Activated CD8-positive, alpha-beta T cell treated with anti-CD3 and anti-CD28 coated beads, Interleukin-2, amount 10 ng/mL, durations not matched to agents 7 days and 5 days (primary cell): ENCODE measurements around the gene PTPN2. TPM values are rescaled to one million over a fixed set of nuclear protein-coding genes. Genes with fewer than 3 reads are reported as not detected.
"Not testable (repeated sequence)": the region's sequence is repeated elsewhere in the genome, so short reads cannot be mapped to it uniquely, and the experiment has no call there.

Experiments
- ATAC-seq: fragments of 150-1000 bp; cut with Tn5 transposase; one replicate; pipeline ENCODE4 v1.10.0; 2021; ENCODE audit warnings: moderate library complexity
- CTCF ChIA-PET: fragments of 350-600 bp; sonication (Branson Sonifier 250); formaldehyde crosslinking; loops from one replicate; lab custom pipeline; 2021; ENCODE audit warnings: antibody characterized with exemption; lab: Charles Lee
- POLR2A ChIA-PET: fragments of 350-600 bp; sonication (Branson Sonifier 250); formaldehyde crosslinking; loops from one replicate; lab custom pipeline; 2021; ENCODE audit warnings: antibody characterized with exemption; lab: Charles Lee
- DNase-seq: peaks from one replicate; pipeline ENCODE4 v3.0.0-alpha.2; 2020
- H3K27ac Mint-ChIP-seq: one replicate; pipeline ENCODE4 v1.8.0; 2021; ENCODE audit warnings: mild to moderate bottlenecking, mixed read lengths
- H3K27me3 Mint-ChIP-seq: one replicate; pipeline ENCODE4 v1.8.0; 2021; ENCODE audit warnings: low read depth, mixed read lengths
- H3K36me3 Mint-ChIP-seq: one replicate; pipeline ENCODE4 v1.8.0; 2021; ENCODE audit warnings: low read depth, mixed read lengths
- H3K4me1 Mint-ChIP-seq: one replicate; pipeline ENCODE4 v1.8.0; 2021; ENCODE audit warnings: low read depth, mixed read lengths
- H3K4me3 Mint-ChIP-seq: one replicate; pipeline ENCODE4 v1.8.0; 2021; ENCODE audit warnings: mild to moderate bottlenecking, mixed read lengths
- H3K9me3 Mint-ChIP-seq: one replicate; pipeline ENCODE4 v1.8.0; 2022; ENCODE audit warnings: mixed read lengths; ENCODE audit not compliant: insufficient read depth
- total RNA-seq, 2 experiments: library from RNA; stranded (reverse); gene quantifications; one replicate each; pipeline ENCODE4 v1.2.3, GENCODE V29; 2021

PTPN2 gene
- total RNA-seq, 2 experiments from 2014 or later, result 52.9 to 53.6 TPM

DNA sequence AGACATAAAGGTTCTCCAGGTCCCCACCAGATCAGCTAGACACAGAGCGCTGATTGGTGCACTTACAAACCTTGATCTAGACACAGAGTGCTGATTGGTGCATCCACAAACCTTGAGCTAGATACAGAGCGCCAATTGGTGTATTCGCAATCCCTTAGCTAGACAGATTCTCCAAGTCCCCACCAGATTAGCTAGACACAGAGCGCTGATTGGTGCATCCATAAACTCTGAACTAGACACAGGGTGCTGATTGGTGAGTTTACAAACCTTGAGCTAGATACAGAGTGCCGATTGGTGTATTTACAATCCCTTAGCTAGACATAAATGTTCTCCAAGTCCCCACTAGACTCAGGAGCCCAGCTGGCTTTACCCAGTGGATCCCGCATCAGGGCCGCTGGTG, 107.6 kb downstream of the PTPN2 start:
- ChIA-PET CTCF (interaction anchor here (0.8 to 2.4 kb wide), 5 partner anchors 26 to 117 kb away, joined by 3 to 10 read pairs (median 4); no protein-coding TSS in a partner anchor), POLR2A (interaction anchor here (0.6 to 2.7 kb wide), 14 partner anchors 11 to 400 kb away, joined by 3 to 21 read pairs (median 6); partner anchors contain the start of genes CEP76, PSMG2 and PTPN2)
- not testable (repeated sequence) for H3K27me3 Mint-ChIP-seq, H3K9me3 Mint-ChIP-seq, DNase-seq, H3K36me3 Mint-ChIP-seq, ATAC-seq
- Mint-ChIP-seq H3K4me3 (peak overlapping the region; percentile 85), H3K4me1 (peaks cover 13% of the 10 kb centered on the region), H3K27ac (peak overlapping the region; percentile 92)

DNA sequence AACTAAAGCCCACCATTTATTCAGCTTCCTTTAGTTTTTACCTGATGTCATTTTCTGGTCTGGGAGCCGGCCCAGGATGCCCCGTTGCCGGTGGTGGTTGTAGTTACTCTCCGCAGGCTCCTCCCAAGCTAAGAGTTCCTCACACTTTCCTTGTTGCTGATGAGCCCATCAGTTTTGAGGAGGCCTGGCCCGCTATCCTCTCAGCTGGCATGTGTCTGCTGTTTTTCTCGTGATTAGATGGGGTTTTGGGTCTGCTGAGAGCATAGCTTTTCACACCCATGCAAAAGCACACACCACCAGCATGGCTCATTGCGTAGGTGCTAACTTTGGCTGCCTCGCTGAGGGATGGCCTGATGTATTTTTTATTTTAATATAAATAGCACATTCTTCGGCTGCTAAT, 109.1 kb downstream of the PTPN2 start:
- ChIA-PET POLR2A (interaction anchor here (0.8 to 2.7 kb wide), 14 partner anchors 8 to 146 kb away, joined by 3 to 21 read pairs (median 6); partner anchors contain the start of genes CEP76, PSMG2 and PTPN2), CTCF (interaction anchor here (1.0 to 2.4 kb wide), 2 partner anchors 31 to 65 kb away, joined by 3 to 10 read pairs; no protein-coding TSS in a partner anchor)
- ATAC-seq, result peak; percentile 37
- Mint-ChIP-seq H3K27ac (peak overlapping the region; percentile 92), H3K4me3 (peak overlapping the region; percentile 85), H3K27me3 (no peaks in the 10 kb centered on the region), H3K9me3 (peaks cover 3% of the 10 kb centered on the region), H3K36me3 (peaks cover 7% of the 10 kb centered on the region), H3K4me1 (peaks cover 13% of the 10 kb centered on the region)
- DNase-seq, result no peak

DNA sequence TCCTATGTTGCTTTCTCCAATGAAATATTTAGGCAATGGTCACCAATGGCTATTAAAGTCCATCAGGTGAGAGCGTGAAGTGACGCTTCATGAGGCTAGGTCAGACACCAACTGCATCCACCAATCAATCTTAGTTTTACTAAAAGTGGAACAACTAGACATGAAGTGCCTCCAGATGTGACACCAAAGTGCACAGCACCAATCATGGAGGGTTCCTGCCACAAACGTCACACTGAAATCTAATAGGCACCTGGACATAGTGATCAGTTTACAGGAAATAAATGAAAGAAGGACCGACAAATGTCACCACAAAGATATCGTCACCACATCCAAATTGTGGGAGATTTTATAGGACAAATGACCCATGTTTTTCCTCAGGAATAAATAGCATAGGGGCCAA, 110.7 kb downstream of the PTPN2 start:
- DNase-seq (no peak), ATAC-seq (no peak)
- no peak overlapping the region for H3K27ac Mint-ChIP-seq
- H3K36me3 Mint-ChIP-seq, result peaks cover 7% of the 10 kb centered on the region
- peaks cover 13% of the 10 kb centered on the region for H3K4me1 Mint-ChIP-seq
- no peak overlapping the region for H3K4me3 Mint-ChIP-seq
- ChIA-PET CTCF (no interaction called here), POLR2A (no interaction called here)
- H3K27me3 Mint-ChIP-seq, result no peaks in the 10 kb centered on the region
- H3K9me3 Mint-ChIP-seq, result peaks cover 3% of the 10 kb centered on the region

DNA sequence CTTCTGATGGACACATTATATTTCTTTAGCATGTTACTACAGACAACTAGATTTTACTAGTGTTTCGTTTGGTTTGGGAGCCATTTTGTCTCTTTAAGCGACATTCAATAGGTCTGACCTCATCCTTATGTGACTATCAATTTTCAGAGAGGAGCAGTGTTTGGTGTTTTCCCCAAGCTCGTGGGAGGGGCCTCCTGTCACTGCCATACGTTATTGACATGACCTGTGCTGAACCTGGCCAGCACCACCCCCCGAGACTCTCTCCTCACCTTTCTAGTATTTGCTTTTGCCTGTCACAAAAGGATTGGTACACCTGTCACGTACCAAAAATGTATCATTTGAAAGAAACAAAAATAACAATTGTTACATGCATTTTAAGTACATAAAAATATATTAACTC, 111.9 kb downstream of the PTPN2 start:
- Mint-ChIP-seq H3K36me3 (peaks cover 7% of the 10 kb centered on the region), H3K27ac (no peak overlapping the region), H3K4me1 (peaks cover 13% of the 10 kb centered on the region), H3K27me3 (no peaks in the 10 kb centered on the region), H3K9me3 (peaks cover 3% of the 10 kb centered on the region), H3K4me3 (no peak overlapping the region)
- ATAC-seq (no peak), DNase-seq (no peak)
- CTCF ChIA-PET, result no interaction called here
- POLR2A ChIA-PET, result no interaction called here

DNA sequence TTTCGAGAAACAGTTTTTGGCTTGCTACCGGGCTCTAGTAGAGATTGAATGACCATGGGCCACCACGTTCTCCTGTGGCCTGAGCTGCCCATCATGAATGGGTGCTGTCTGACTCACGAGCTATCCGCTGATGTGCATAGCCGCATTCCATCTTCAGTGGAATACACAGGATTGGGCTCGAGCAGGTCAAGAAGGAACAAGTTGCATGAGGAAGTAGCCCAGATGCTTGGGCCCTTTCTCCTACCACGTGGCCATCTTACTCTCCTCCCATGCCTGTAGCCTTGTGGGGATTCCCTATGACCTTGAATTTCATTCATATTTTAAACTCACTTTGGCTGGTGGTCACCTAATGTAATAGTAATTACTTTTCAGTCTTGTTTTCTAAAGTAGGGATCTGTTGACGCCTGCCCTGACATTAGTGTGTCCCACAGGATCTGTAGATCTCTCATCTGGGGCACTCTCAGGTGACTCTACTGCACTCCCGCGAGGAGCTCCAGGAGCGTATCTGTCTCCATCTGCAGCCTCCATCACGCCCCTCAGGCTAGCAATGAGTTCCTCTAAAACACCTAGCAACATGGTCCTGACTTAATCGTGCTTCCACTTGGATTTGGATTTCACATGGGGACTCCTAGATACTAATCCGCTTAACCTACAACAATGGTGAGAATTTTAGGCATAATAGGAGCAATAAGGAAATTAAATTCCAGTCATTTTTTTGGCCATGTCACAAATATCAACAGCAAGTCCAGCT, 113.4 kb downstream of the PTPN2 start:
- Mint-ChIP-seq H3K9me3 (no peaks in the 10 kb centered on the region), H3K4me1 (peaks cover 9% of the 10 kb centered on the region), H3K4me3 (no peak overlapping the region), H3K27ac (no peak overlapping the region), H3K27me3 (no peaks in the 10 kb centered on the region), H3K36me3 (peaks cover 3% of the 10 kb centered on the region)
- no peak for DNase-seq
- ATAC-seq, result no peak
- CTCF ChIA-PET, result no interaction called here
- POLR2A ChIA-PET, result no interaction called here

DNA sequence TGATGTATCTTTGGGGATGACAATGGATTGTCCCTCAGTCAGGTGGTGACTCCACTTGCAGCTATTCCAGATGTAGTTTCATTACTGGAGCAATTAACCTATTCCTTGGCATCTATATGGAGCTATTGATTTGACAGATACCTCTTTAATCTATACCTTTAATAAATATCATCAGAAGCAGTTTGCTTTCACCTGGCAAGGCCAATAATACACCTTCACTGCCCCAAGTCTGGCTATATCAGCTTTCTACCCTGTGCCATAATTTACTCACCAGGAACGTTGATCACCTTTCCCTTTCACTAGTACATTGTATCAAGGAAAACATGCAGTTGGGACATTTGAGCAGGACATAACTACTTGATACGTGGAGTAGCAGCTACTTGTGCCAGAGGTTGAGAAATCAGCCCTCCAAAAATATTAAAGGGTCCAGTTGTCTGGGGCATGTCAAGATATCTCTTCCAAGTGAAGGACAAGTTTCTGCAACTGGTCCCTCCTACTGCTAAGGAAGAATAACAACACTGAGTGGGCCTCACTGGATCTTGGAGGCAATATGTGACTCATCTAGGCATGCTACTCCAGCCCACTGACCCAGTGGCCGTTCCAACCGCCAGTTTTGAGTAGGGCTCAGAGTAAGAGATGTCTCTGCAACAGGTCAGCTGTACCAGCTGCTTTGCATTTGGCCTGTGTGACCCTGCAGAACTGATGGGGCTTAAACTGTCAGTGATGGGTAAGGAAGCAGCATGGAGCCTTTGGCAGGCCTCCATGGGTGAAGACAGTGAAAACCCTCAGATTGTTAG, 114.2 kb downstream of the PTPN2 start:
- ATAC-seq, result no peak
- Mint-ChIP-seq H3K4me3 (no peak overlapping the region), H3K9me3 (no peaks in the 10 kb centered on the region), H3K27ac (no peak overlapping the region), H3K36me3 (peaks cover 3% of the 10 kb centered on the region), H3K27me3 (no peaks in the 10 kb centered on the region), H3K4me1 (peaks cover 9% of the 10 kb centered on the region)
- ChIA-PET POLR2A (no interaction called here), CTCF (interaction anchor here (1.5 to 1.7 kb wide), 3 partner anchors 43 to 390 kb away, joined by 4 read pairs; no protein-coding TSS in a partner anchor)
- no peak for DNase-seq

DNA sequence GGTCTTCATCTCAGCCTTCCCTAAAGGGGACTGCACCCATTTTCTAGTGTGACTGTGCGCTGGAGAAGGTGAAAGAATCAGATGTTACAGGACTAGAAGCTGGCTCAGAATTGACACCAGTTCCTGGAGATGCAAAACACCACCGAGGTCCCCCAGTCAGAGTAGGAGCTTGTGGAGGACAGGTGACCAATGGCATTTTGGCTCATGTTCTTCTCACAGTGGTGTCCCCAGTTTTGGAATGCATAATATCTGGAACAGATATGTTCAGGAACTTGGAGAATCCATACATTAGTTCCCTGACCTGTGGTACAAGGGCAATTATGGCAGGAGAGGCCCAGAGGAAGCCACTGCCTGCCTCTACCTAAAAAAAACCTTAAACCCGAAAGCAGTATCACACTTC, 114.9 kb downstream of the PTPN2 start:
- Mint-ChIP-seq H3K4me3 (no peak overlapping the region), H3K9me3 (no peaks in the 10 kb centered on the region), H3K27me3 (no peaks in the 10 kb centered on the region), H3K27ac (no peak overlapping the region), H3K4me1 (peaks cover 5% of the 10 kb centered on the region), H3K36me3 (no peaks in the 10 kb centered on the region)
- no peak for ATAC-seq
- POLR2A ChIA-PET, result no interaction called here
- DNase-seq, result no peak
- CTCF ChIA-PET, result interaction anchor here (1.4 to 1.7 kb wide), 4 partner anchors 25 to 390 kb away, joined by 4 read pairs; no protein-coding TSS in a partner anchor

DNA sequence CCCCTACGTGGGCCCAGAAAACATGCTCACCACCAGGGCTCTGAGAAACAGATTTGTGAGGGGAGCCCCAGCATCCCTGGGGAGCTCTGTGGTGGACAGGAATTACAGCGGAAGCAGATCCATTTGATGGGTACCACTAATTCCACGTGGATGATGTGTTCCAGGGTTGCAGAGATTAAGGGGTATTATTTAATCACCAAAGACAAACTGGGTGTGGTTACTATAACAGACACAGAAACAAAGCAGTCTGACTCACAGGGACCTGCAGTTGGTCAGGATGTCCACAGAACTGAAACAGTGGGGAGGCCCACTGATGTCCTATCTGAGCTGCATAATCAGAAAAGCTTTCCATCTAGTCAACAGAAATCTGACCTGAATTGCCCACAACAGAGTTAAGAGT, 115.4 kb downstream of the PTPN2 start:
- Mint-ChIP-seq H3K27me3 (no peaks in the 10 kb centered on the region), H3K4me1 (peaks cover 2% of the 10 kb centered on the region), H3K27ac (no peak overlapping the region), H3K4me3 (no peak overlapping the region), H3K9me3 (no peaks in the 10 kb centered on the region), H3K36me3 (no peaks in the 10 kb centered on the region)
- CTCF ChIA-PET, result interaction anchor here (1.4 to 1.7 kb wide), 4 partner anchors 24 to 391 kb away, joined by 4 read pairs; no protein-coding TSS in a partner anchor
- POLR2A ChIA-PET, result no interaction called here
- ATAC-seq (no peak), DNase-seq (no peak)

DNA sequence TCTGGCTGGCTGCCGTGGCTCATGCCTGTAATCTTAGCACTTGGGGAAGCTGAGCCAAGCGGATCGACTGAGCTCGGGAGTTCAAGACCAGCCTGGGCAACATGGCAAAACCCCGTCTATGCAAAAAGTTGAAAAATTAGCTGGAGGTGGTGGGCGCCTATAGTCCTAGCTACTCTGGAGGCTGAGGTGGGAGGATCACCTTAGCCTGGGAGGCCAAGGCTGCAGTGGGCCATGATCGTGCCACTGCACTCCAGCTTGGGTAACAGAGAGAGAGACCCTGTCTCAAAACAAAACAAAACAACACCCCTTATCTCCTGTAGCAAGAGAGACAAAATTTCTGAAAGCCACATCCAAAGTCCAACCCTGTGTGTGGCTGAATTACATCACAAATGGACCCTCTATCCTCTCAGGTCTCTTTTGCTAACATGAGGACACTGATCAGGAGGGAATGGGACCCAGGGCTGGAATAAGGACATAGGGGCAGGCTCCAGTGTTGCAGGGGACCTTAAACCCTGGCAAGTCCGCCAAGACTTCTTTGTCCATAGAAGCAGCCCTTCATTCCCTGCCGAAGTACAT, 116.4 kb downstream of the PTPN2 start:
- H3K4me1 Mint-ChIP-seq, result no peaks in the 10 kb centered on the region
- DNase-seq (no peak), ATAC-seq (no peak)
- H3K27ac Mint-ChIP-seq, result no peak overlapping the region
- POLR2A ChIA-PET, result no interaction called here
- H3K27me3 Mint-ChIP-seq, result no peaks in the 10 kb centered on the region
- H3K36me3 Mint-ChIP-seq, result no peaks in the 10 kb centered on the region
- H3K9me3 Mint-ChIP-seq, result no peaks in the 10 kb centered on the region
- CTCF ChIA-PET, result interaction anchor here (1.4 kb wide), 1 partner anchor 23 kb away, joined by 4 read pairs; no protein-coding TSS in a partner anchor
- no peak overlapping the region for H3K4me3 Mint-ChIP-seq

DNA sequence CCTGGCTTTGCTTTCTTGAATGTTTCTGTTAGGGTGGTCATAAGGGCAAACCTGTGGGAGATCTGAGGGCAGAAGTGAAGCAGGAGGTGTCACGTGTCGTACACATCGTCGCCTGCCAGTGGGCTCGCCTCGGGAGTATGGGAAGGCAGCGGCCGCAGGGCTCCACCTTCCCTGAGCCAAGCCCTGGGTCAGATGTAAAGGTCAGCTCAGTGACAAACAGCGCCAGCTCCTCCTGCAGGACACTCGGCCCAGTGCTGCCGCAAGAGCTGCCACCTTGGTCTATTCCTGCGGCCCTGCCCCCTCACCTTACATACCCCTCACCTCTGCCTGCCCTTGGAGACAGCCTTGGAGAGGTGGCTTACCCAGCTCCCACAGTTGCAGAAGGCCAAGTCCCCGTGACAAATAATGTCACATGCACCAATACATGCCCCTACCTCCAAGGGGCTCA, 117.0 kb downstream of the PTPN2 start:
- Mint-ChIP-seq H3K4me3 (no peak overlapping the region), H3K36me3 (no peaks in the 10 kb centered on the region), H3K4me1 (no peaks in the 10 kb centered on the region), H3K27ac (no peak overlapping the region), H3K9me3 (no peaks in the 10 kb centered on the region), H3K27me3 (no peaks in the 10 kb centered on the region)
- POLR2A ChIA-PET, result interaction anchor here (1.0 kb wide), 1 partner anchor 8 kb away, joined by 4 read pairs; no protein-coding TSS in a partner anchor
- ATAC-seq, result no peak
- CTCF ChIA-PET, result interaction anchor here (0.7 kb wide), 1 partner anchor 13 kb away, joined by 3 read pairs; no protein-coding TSS in a partner anchor
- DNase-seq, result no peak

DNA sequence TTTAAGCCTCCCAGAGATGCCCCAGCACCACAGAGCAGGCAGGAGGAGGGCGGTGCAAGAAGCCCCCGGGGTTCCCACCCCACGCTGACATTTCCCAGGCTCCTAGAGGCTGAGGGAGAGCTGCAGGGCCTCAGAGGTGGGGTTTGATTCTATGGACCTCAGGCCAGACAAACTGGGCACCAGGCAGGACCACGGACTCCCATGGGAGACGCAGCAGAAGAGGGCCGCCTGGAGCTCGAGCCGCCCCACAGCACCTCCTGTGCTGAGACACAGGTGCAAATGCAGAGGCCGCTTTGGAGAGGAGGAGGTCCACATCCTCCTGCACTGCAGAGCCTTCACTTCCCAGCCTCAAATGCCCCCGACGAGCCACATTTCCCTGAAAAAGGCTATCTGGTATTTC, 118.5 kb downstream of the PTPN2 start:
- Mint-ChIP-seq H3K9me3 (no peaks in the 10 kb centered on the region), H3K27me3 (no peaks in the 10 kb centered on the region), H3K36me3 (no peaks in the 10 kb centered on the region), H3K4me3 (no peak overlapping the region), H3K4me1 (no peaks in the 10 kb centered on the region), H3K27ac (no peak overlapping the region)
- CTCF ChIA-PET, result interaction anchor here (0.8 kb wide), 1 partner anchor 168 kb away, joined by 4 read pairs; no protein-coding TSS in a partner anchor
- POLR2A ChIA-PET, result no interaction called here
- DNase-seq (no peak), ATAC-seq (no peak)
